ENCODE data around the gene IGLL1.

IGLL1 gene

DNA sequence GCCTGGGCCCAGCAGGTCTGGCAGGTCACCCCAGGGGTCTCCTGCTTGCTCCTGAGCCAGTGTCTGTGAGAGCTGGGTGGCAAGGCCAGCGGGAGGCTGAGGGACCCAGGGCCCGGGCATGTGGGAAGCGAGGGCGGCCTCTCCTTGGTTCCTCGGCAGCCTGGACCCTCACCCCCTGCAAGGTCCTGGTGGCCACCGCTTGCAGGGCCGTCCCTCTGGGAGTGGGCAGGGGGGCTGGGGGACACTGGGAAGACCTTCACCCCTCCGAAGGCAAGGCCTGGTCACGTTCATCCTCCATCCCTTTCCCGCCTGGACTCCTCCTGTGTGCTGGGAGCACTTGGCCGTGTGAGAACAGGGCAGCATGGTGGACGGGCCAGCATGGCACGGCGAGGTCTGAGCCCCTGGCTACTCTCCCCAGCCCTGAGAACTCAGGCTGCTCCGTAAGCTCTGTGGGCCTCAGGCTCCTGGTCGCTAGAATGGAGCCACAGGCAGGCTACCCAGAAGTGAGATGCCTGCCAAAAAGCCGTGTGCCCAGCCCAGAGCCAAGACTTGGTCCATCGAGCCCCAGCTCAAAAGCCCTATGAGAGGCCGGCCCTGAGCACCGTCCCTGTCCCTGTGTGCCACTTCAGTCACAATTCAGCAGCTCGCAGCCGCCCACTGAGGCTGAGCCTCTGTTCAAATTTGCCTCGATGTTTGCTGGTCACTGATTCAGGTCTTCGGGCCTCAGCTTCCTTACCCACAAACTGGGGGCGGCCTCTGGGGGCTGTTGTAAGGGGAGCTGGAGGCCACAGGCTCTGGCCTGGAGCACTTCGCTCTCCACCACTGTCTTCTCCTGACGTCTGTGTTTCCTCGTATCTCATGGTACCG lies 45.0 kb downstream of the IGLL1 start:
- Histone ChIP-seq H3K9ac (ENCODE audit: low read depth, low read length) (no peak overlapping the region), H3K4me1 (ENCODE audit: insufficient read depth, low read length) (peaks cover 32% of the 10 kb centered on the region), H3K36me3 (ENCODE audit: insufficient read depth, low read length) (no peaks in the 10 kb centered on the region), H3K9me3 (ENCODE audit: control insufficient read depth, insufficient read depth, low read length) (no peaks in the 10 kb centered on the region)

DNA sequence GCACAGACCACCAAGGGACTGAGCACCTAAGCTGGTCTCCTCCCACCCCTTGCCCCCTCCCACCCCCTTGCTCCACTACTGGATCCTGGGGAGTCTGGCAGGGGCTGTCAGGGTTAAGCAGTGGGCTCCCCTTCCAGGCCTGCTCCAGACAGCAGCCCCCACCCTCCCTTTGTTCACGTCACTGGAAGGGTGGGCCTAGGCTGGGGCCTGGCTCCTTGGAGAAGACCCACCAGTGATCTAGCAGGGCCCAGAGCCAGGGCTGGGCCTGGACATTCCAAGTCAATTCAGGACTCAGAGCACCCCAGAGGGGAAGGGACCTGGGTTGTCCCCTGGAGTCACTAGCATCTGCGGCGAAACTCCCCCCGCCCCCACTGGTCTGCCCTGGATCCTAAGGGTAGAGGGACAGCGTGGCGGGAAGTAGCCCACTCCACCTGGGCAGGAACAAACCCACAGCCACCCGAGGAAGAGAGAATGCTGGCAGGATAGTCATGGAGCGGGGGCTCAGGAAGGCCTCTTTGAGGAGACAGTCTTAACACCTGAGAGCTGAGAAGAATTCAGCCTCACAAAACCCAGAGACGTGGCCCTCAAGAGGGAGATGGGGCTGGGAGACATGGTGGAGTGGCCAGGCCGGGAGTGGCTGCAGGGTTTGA lies 45.8 kb downstream of the IGLL1 start:
- Histone ChIP-seq H3K9me3 (ENCODE audit: control insufficient read depth, insufficient read depth, low read length) (no peaks in the 10 kb centered on the region), H3K36me3 (ENCODE audit: insufficient read depth, low read length) (no peaks in the 10 kb centered on the region), H3K9ac (ENCODE audit: low read depth, low read length) (no peak overlapping the region), H3K4me1 (ENCODE audit: insufficient read depth, low read length) (peaks cover 32% of the 10 kb centered on the region)

DNA sequence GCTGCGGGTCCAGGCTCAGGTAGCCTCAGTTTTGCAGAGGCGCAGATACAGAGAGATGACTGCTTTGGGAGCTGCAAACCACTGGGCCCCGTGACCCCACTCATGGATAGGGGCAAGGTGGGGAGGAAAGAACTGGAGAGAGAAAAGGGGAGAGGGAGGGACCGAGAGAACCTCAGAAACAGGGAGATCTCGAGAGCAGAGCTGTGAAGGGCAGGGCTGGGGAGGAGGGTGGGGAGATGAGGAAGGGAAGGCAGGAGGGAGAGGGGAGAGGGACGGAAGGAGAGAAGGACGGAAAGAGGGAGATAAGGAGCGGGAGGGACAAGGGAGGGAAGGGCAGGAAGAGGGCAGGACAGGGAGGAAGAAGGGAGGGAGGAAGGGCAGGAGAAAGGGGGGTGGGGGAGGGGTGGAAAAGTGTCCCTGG lies 46.3 kb downstream of the IGLL1 start:
- Histone ChIP-seq H3K4me1 (ENCODE audit: insufficient read depth, low read length) (peaks cover 37% of the 10 kb centered on the region), H3K9ac (ENCODE audit: low read depth, low read length) (peak overlapping the region; percentile 41; the same call in 1 of the 2 replicates), H3K36me3 (ENCODE audit: insufficient read depth, low read length) (no peaks in the 10 kb centered on the region), H3K9me3 (ENCODE audit: control insufficient read depth, insufficient read depth, low read length) (no peaks in the 10 kb centered on the region)

DNA sequence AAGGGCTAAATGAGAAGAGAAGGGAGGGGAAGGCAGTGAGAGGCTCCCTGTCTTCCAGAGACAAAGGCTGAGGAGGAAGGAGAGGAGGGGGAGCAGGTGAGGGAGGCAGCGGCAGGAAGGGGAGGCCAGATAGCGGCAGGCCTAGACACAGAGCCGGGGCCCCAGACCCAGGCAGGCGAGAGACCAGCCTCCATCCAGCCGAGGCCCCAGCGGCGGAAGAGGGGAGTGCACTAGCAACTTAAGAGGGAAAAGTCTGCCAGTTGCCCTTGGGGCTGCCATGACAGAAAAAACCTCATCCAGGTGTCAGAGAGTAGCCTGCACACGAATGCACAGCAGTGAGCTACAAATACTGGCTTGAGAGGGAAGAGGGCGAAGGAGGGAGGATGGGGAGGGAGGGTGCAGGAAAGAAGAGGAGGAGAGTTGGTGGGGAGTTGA lies 46.7 kb downstream of the IGLL1 start:
- H3K4me1 ChIP-seq (ENCODE audit: insufficient read depth, low read length) = peaks cover 37% of the 10 kb centered on the region
- H3K9ac ChIP-seq (ENCODE audit: low read depth, low read length) = peak overlapping the region; percentile 41; the same call in 1 of the 2 replicates

DNA sequence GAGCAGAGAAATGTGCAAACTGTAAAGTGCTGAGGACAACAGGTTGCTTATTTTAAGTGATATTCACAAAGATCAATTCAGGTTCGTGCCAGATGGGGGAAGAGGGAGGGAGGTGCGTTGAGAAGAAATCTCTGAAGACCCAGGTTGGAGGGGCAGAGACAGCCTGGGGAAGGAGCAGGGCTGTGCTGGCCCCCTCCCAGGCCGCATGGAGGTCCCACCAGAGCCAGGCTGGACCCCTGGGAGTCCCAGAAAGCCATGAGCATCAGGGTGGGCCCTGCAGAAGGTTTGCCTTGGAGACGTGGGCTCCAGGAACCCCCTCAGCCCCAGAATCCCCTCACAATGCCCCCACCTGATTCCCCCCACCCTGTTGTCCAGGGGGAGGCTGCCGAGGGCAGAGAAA lies 47.4 kb downstream of the IGLL1 start:
- peak overlapping the region; percentile 41 for H3K9ac ChIP-seq (ENCODE audit: low read depth, low read length)
- peaks cover 37% of the 10 kb centered on the region for H3K4me1 ChIP-seq (ENCODE audit: insufficient read depth, low read length)

More for the DNA sequence above, 46.7 kb downstream of the IGLL1 start:
- no peaks in the 10 kb centered on the region for H3K9me3 ChIP-seq (ENCODE audit: control insufficient read depth, insufficient read depth, low read length)
- H3K36me3 ChIP-seq (ENCODE audit: insufficient read depth, low read length) = no peaks in the 10 kb centered on the region

DNA sequence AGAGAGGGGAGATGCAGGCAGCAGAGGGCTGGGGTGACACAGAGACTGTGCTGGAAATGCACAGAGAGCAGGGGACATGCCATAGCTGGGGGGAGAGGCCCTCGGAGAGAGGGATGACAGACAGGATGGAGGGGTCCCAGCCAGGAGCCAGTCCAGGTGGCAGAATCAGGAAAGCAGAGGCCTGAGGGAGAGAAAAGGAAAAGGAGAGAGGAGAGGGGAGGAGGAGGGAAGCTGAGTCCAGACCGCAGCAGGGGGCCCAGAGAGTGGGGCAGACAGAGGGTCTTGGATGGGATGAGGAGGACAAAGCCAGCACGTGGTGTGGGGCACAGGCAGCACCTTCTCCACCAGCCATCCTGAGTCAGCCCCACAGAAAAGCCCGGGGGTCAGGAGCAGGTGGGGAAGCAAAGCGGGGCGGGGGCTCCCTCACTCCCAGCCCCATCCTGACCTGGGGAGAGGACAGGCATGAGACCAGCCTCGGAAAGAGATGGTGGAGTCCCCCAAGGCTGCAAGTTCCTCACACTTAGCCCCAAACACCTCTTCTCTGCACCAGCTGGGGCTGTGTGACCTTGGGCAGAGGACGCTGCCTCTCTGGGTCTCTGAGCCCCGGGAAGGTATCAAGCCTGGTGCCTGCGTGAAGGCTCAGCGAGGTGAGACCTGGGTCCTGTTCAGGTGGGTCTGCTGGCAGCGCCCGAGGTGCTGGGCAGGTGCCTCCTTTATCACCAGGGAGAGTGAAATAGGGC lies 48.0 kb downstream of the IGLL1 start:
- Histone ChIP-seq H3K4me1 (ENCODE audit: insufficient read depth, low read length) (peaks cover 37% of the 10 kb centered on the region), H3K36me3 (ENCODE audit: insufficient read depth, low read length) (no peaks in the 10 kb centered on the region), H3K9me3 (ENCODE audit: control insufficient read depth, insufficient read depth, low read length) (no peaks in the 10 kb centered on the region), H3K9ac (ENCODE audit: low read depth, low read length) (no peak overlapping the region)

More for the DNA sequence above, 47.4 kb downstream of the IGLL1 start:
- Histone ChIP-seq H3K36me3 (ENCODE audit: insufficient read depth, low read length) (no peaks in the 10 kb centered on the region), H3K9me3 (ENCODE audit: control insufficient read depth, insufficient read depth, low read length) (no peaks in the 10 kb centered on the region)

DNA sequence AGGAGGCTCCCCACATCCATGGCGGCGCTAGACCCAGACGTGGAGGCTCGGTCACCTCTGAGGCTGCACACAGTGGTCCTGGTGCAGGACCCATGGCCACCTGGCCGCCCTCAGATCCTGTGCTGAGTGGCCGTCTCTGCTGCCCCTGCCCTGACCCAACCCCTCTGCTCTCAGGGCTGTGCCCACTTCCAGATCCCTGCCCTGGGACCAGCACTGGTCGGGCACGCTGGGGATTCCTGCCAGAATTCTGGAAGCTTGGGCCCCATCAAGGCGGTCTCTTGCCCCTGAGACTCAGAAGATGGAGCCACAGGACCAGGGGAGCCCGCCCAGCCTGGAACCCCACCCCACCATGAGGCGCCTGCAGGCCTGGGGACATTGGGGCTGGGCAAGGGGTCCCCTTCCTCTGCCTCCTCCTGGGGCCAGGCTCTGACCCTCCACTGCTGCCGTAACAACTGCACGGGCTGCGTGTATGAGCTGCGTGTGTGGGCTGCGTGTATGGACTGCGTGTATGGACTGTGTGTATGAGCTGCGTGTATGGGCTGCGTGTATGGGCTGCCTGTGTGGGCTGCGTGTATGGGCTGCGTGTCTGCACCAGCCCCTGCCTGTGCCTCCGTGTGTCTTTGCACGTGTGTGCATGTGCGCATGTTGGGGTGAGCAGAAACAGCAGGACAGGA lies 48.7 kb downstream of the IGLL1 start:
- H3K9me3 ChIP-seq (ENCODE audit: control insufficient read depth, insufficient read depth, low read length) = no peaks in the 10 kb centered on the region
- H3K9ac ChIP-seq (ENCODE audit: low read depth, low read length) = no peak overlapping the region
- no peaks in the 10 kb centered on the region for H3K36me3 ChIP-seq (ENCODE audit: insufficient read depth, low read length)
- H3K4me1 ChIP-seq (ENCODE audit: insufficient read depth, low read length) = peaks cover 35% of the 10 kb centered on the region

DNA sequence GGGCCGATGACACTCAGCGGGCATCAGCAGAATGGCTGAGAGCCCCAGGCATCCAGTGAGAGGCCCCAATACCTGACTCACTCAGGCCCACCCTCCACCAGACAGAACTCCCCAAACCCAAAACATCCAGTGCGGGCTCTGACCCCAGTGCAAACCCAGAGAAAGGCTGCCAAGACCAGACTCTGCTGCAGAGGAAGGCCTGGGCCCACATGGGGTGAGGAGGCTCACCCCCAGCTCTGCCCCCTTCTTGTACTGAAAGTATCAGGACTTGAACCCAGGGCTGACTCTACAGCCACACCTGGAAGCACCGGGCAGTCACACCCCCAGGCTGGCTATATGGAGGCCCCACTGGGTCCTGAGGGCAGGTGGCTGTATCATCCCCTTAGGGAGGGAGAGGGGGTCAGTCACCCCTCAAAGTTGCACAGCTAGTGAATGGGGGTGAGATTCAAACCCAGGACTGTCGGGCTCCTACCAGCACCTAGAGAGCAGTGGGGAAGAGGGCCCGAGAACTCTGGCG lies 49.3 kb downstream of the IGLL1 start:
- Histone ChIP-seq H3K9ac (ENCODE audit: low read depth, low read length) (no peak overlapping the region), H3K9me3 (ENCODE audit: control insufficient read depth, insufficient read depth, low read length) (no peaks in the 10 kb centered on the region), H3K4me1 (ENCODE audit: insufficient read depth, low read length) (peaks cover 33% of the 10 kb centered on the region), H3K36me3 (ENCODE audit: insufficient read depth, low read length) (no peaks in the 10 kb centered on the region)

DNA sequence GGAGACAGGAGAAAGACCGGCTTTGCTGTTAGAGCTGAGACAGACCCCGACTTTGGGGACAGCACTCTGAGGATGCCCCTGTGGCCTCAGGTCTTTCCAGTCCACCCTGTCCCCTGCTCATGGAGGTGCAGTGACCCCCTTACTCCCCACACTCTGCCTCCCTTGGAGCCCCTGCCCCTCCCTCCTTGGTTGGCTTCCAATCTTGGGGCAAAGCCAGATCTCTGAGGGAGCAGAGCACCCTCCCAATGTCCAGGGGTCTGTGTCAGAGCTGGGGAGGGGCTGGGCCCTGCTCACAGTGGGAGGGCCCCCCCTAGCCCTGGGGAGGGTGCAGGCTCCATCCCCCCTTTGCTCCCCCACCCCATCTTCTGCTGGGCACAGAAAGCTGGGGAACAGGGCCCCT lies 50.0 kb downstream of the IGLL1 start:
- no peaks in the 10 kb centered on the region for H3K36me3 ChIP-seq (ENCODE audit: insufficient read depth, low read length)
- no peaks in the 10 kb centered on the region for H3K9me3 ChIP-seq (ENCODE audit: control insufficient read depth, insufficient read depth, low read length)
- H3K4me1 ChIP-seq (ENCODE audit: insufficient read depth, low read length) = peaks cover 26% of the 10 kb centered on the region
- H3K9ac ChIP-seq (ENCODE audit: low read depth, low read length) = no peak overlapping the region

DNA sequence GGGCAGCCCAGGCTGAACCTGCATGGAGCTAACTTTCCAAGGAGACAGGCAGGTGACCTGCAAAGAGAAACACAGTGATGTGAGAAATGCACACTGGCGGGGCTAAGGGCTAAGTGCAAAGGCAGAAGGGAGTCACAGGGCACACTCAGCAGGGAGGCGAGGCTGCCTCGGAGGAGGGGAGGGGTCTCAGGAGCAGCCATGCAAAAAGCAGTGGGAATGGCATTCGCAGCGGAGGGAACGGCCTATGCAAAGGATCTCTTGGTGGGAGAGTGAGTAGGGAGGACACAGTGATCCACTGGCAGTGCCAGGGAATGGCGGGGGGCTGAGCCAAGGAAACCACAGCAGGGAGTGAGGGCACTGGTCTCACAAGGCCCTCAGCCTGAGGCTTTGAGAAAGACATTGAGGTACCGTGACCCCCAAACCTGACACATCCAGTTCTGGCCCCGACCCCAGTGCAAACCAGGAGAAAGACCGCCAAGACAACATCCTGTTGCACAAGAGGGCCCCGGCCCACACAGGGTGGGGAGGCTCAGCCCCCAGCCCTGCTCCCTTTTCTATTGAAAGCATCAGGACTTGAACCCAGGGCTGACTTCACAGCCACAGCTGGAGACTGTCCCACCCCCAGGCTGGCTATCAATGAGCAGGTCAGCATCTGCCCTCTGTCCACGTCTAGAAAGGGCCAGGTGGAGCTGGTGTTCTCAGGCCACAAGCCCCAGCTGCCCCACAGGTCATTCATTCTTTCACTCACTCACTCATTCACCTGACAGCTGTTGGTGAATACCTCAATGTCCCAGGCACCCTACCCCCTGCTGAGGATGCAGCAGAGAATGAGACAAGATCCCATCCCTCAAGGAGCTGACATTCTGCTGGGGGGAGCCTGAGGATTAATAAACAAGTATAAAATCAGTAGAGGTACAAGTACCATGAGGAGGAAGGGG lies 50.7 kb downstream of the IGLL1 start:
- Histone ChIP-seq H3K9me3 (ENCODE audit: control insufficient read depth, insufficient read depth, low read length) (no peaks in the 10 kb centered on the region), H3K9ac (ENCODE audit: low read depth, low read length) (no peak overlapping the region), H3K4me1 (ENCODE audit: insufficient read depth, low read length) (peaks cover 21% of the 10 kb centered on the region), H3K36me3 (ENCODE audit: insufficient read depth, low read length) (no peaks in the 10 kb centered on the region)

DNA sequence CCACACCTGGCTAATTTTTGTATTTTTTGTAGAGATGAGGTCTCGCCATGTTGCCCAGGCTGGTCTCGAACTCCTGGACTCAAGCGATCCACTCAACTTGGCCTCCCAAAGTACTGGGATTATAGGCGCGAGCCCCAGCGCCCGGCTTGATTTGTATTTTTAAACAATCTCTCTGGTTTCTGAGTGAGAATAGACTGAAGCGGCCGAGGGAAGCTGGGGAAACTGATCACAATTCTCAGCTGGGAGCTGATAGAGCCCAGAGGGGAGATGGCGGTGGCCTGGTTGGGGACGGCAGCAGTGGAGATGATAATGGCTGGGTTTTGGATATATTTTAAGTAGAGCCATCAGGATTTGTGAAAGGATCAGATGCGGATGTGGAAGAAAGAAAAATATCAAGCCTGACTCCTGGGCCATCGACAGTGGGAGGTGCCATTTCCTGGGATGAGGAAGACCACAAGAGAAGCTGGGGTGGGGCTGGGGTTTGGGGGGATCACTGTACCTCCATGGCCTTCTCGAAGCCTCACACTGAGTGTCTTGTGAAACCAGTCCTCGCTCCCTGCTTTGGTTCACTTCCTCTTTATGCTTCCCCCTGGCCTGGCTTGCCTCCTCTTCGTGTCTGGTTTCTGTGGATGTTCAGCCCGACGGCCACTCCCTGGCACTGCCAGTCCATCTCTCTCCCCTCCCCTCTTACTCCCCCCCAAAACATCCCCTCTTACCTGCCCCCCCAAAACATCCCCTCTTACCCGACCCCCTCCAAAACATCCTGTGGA lies 51.9 kb downstream of the IGLL1 start:
- H3K36me3 ChIP-seq (ENCODE audit: insufficient read depth, low read length) = no peaks in the 10 kb centered on the region
- H3K9me3 ChIP-seq (ENCODE audit: control insufficient read depth, insufficient read depth, low read length) = no peaks in the 10 kb centered on the region
- H3K9ac ChIP-seq (ENCODE audit: low read depth, low read length) = no peak overlapping the region
- H3K4me1 ChIP-seq (ENCODE audit: insufficient read depth, low read length) = peaks cover 18% of the 10 kb centered on the region

DNA sequence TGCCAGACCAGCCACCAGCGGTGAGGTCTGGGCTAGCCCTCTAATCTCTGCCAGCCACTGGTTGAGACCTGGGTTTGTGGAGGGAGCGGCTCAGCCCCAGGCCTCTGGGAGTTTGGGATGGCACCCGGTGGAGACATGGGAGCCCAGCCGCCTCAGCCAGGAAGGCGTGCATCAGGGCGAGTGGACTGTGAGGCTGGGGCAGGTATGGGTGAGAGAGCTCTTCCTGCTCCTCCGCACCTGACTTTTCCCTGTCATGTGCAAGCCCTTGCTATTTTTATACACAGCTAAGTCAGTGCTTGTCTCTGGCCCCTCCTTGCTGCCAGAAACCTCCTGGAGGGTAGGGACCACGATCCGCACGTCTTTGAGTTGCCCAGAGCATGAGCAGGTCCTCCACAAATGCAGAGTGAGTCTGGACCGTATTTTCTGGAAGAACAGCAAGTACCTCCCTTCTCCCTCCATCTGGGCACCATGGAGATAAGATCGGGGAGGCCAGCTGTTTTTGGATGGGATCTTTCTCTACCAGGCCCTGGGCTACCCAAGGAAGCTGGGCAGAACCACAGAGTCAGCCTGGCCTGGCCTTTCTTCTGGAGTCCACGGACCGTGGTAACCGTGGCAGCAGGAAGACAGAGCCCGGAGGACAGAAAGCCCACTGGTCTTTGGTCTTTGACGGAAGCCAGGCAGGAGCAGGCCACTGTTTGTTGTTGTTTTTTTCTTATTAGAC lies 53.3 kb downstream of the IGLL1 start:
- Histone ChIP-seq H3K36me3 (ENCODE audit: insufficient read depth, low read length) (no peaks in the 10 kb centered on the region), H3K4me1 (ENCODE audit: insufficient read depth, low read length) (peaks cover 7% of the 10 kb centered on the region), H3K9ac (ENCODE audit: low read depth, low read length) (no peak overlapping the region), H3K9me3 (ENCODE audit: control insufficient read depth, insufficient read depth, low read length) (no peaks in the 10 kb centered on the region)

All from ES-I3 (cell line).